ENCODE data around the gene TGFBI.

DNA sequence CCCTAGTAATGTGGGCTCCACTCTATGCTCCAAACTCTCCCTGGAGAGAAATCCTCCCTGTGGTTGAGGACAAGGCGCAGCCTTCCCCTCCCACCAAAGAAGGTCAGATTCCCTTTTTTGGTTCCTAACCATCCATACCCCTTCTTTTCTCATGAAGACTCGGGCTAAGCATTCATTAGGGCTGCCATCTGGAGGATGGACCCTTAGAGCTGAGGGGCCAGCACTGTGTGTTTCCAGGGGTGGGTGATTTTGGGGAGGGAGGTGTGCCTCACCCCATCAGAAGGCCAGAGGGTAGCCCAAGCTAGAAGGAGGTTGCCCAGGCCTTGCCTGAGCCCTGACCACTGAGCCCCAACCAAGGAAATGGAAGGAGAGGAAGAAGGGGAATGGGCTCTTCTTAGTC lies 36.8 kb downstream of the TGFBI start:
- TF ChIP-seq, protein P1, sequence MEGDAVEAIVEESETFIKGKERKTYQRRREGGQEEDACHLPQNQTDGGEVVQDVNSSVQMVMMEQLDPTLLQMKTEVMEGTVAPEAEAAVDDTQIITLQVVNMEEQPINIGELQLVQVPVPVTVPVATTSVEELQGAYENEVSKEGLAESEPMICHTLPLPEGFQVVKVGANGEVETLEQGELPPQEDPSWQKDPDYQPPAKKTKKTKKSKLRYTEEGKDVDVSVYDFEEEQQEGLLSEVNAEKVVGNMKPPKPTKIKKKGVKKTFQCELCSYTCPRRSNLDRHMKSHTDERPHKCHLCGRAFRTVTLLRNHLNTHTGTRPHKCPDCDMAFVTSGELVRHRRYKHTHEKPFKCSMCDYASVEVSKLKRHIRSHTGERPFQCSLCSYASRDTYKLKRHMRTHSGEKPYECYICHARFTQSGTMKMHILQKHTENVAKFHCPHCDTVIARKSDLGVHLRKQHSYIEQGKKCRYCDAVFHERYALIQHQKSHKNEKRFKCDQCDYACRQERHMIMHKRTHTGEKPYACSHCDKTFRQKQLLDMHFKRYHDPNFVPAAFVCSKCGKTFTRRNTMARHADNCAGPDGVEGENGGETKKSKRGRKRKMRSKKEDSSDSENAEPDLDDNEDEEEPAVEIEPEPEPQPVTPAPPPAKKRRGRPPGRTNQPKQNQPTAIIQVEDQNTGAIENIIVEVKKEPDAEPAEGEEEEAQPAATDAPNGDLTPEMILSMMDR (IDR thresholded peaks at IDR 0.05; ENCODE audit: low read length): no peak
- no peak for TF ChIP-seq EZH2 (IDR thresholded peaks at IDR 0.05; ENCODE audit: borderline replicate concordance, low read length)

Data from OCI-LY1 (cell line).